RWPE2 (cell line): ENCODE data around the gene RAVER1.

Experiments used
- ATAC-seq: fragments of 200-7000 bp; cut with Tn5 transposase; 3 replicates; pipeline ENCODE4 v1.9.1; 2021; ENCODE audit warnings: low read depth
- DNase-seq: peaks from one replicate; pipeline ENCODE4 v3.0.0-alpha.2; 2020; ENCODE audit warnings: low spot score
- H3K27ac ChIP-seq: fragments of 450-650 bp; 2 replicates; pipeline ENCODE4 v1.5.1; 2017; ENCODE audit warnings: mild to moderate bottlenecking; ENCODE audit not compliant: poor library complexity, severe bottlenecking
- H3K27me3 ChIP-seq: fragments of 250-450 bp; sonication (Bioruptor Pico); 2 replicates; pipeline ENCODE4 v1.5.1; 2021; ENCODE audit warnings: mild to moderate bottlenecking, moderate library complexity; ENCODE audit not compliant: insufficient read depth, poor library complexity, severe bottlenecking
- H3K36me3 ChIP-seq: fragments of 250-450 bp; sonication (Bioruptor Pico); 2 replicates; pipeline ENCODE4 v1.5.1; 2020; ENCODE audit warnings: low read depth, mild to moderate bottlenecking, moderate library complexity
- H3K4me1 ChIP-seq: fragments of 250-450 bp; sonication (Bioruptor Pico); 2 replicates; pipeline ENCODE4 v1.5.1; 2021; ENCODE audit warnings: mild to moderate bottlenecking, moderate library complexity; ENCODE audit not compliant: insufficient read depth, poor library complexity, severe bottlenecking
- H3K4me3 ChIP-seq: fragments of 250-450 bp; sonication (Bioruptor Pico); 2 replicates; pipeline ENCODE4 v1.5.1; 2021; ENCODE audit warnings: mild to moderate bottlenecking, moderate library complexity; ENCODE audit not compliant: severe bottlenecking
- H3K9me3 ChIP-seq: fragments of 250-450 bp; sonication (Bioruptor Pico); 2 replicates; pipeline ENCODE4 v1.5.1; 2021; ENCODE audit warnings: mild to moderate bottlenecking, moderate library complexity; ENCODE audit not compliant: severe bottlenecking
- TF ChIP-seq, protein P1 (sequence below): fragments of 450-650 bp; IDR thresholded peaks from one replicate; pipeline ENCODE4 v1.5.1; 2017; ENCODE audit warnings: mild to moderate bottlenecking, moderate library complexity; ENCODE audit not compliant: poor library complexity, severe bottlenecking

RAVER1 gene

DNA sequence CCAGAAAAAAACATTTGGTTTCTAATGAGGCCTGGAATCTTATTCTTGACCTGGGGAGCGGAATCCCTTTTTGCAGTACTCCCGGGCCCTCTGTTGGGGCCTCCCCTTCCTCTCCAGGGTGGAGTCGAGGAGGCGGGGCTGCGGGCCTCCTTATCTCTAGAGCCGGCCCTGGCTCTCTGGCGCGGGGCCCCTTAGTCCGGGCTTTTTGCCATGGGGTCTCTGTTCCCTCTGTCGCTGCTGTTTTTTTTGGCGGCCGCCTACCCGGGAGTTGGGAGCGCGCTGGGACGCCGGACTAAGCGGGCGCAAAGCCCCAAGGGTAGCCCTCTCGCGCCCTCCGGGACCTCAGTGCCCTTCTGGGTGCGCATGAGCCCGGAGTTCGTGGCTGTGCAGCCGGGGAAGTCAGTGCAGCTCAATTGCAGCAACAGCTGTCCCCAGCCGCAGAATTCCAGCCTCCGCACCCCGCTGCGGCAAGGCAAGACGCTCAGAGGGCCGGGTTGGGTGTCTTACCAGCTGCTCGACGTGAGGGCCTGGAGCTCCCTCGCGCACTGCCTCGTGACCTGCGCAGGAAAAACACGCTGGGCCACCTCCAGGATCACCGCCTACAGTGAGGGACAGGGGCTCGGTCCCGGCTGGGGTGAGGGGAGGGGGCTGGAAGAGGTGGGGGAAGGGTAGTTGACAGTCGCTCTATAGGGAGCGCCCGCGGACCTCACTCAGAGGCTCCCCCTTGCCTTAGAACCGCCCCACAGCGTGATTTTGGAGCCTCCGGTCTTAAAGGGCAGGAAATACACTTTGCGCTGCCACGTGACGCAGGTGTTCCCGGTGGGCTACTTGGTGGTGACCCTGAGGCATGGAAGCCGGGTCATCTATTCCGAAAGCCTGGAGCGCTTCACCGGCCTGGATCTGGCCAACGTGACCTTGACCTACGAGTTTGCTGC, 46.3 kb downstream of the RAVER1 start, which contains the start of gene ICAM4:
Gene ICAM4 (plus strand): TSS at position 153 of the 935 bp plus-strand sequence. CDS start 58 bp downstream, at position 211.
- Histone ChIP-seq H3K36me3 (no peaks in the 10 kb centered on the region), H3K27me3 (no peaks in the 10 kb centered on the region), H3K9me3 (no peaks in the 10 kb centered on the region), H3K4me3 (no peak within 1 kb of the TSS), H3K4me1 (peaks cover 26% of the 10 kb centered on the region), H3K27ac (peak within 1 kb of the TSS; percentile 45)
- TF ChIP-seq, protein P1, sequence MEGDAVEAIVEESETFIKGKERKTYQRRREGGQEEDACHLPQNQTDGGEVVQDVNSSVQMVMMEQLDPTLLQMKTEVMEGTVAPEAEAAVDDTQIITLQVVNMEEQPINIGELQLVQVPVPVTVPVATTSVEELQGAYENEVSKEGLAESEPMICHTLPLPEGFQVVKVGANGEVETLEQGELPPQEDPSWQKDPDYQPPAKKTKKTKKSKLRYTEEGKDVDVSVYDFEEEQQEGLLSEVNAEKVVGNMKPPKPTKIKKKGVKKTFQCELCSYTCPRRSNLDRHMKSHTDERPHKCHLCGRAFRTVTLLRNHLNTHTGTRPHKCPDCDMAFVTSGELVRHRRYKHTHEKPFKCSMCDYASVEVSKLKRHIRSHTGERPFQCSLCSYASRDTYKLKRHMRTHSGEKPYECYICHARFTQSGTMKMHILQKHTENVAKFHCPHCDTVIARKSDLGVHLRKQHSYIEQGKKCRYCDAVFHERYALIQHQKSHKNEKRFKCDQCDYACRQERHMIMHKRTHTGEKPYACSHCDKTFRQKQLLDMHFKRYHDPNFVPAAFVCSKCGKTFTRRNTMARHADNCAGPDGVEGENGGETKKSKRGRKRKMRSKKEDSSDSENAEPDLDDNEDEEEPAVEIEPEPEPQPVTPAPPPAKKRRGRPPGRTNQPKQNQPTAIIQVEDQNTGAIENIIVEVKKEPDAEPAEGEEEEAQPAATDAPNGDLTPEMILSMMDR = no peak
- ATAC-seq (no peak), DNase-seq (no peak)

DNA sequence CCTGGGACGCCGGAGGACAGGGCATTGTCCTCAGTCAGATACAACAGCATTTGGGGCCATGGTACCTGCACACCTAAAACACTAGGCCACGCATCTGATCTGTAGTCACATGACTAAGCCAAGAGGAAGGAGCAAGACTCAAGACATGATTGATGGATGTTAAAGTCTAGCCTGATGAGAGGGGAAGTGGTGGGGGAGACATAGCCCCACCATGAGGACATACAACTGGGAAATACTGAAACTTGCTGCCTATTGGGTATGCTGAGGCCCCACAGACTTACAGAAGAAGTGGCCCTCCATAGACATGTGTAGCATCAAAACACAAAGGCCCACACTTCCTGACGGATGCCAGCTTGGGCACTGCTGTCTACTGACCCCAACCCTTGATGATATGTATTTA, 47.9 kb downstream of the RAVER1 start:
- DNase-seq (no peak), ATAC-seq (no peak)
- no peaks in the 10 kb centered on the region for H3K36me3 ChIP-seq
- H3K4me1 ChIP-seq = peaks cover 24% of the 10 kb centered on the region
- no peaks in the 10 kb centered on the region for H3K9me3 ChIP-seq
- TF ChIP-seq, protein P1 = no peak
- peak overlapping the region; percentile 45 for H3K27ac ChIP-seq
- H3K27me3 ChIP-seq = no peaks in the 10 kb centered on the region
- no peak overlapping the region for H3K4me3 ChIP-seq

DNA sequence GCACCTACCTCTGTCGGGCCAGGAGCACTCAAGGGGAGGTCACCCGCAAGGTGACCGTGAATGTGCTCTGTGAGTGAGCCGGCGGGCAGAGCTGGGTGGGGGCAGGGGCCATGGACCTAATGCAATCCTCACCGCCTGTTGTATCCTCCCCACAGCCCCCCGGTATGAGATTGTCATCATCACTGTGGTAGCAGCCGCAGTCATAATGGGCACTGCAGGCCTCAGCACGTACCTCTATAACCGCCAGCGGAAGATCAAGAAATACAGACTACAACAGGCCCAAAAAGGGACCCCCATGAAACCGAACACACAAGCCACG, 48.4 kb downstream of the RAVER1 start:
- Histone ChIP-seq H3K27me3 (no peaks in the 10 kb centered on the region), H3K9me3 (no peaks in the 10 kb centered on the region), H3K4me1 (peaks cover 24% of the 10 kb centered on the region), H3K4me3 (no peak overlapping the region), H3K27ac (no peak overlapping the region), H3K36me3 (no peaks in the 10 kb centered on the region)
- DNase-seq = no peak
- ATAC-seq = no peak
- TF ChIP-seq, protein P1 = no peak

DNA sequence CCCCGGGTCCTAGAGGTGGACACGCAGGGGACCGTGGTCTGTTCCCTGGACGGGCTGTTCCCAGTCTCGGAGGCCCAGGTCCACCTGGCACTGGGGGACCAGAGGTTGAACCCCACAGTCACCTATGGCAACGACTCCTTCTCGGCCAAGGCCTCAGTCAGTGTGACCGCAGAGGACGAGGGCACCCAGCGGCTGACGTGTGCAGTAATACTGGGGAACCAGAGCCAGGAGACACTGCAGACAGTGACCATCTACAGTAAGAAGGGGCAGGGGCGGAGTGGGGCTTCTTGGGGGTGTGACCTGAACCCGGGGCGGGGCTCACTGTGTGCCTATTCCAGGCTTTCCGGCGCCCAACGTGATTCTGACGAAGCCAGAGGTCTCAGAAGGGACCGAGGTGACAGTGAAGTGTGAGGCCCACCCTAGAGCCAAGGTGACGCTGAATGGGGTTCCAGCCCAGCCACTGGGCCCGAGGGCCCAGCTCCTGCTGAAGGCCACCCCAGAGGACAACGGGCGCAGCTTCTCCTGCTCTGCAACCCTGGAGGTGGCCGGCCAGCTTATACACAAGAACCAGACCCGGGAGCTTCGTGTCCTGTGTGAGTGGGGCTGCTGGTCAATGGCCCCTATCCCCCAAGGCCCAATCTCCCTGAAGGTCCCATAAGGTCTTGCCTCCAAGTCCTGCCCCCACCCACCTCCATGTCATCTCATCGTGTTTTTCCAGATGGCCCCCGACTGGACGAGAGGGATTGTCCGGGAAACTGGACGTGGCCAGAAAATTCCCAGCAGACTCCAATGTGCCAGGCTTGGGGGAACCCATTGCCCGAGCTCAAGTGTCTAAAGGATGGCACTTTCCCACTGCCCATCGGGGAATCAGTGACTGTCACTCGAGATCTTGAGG, 49.0 kb downstream of the RAVER1 start:
- no peak overlapping the region for H3K27ac ChIP-seq
- H3K4me3 ChIP-seq = no peak overlapping the region
- DNase-seq = no peak
- no peak for ATAC-seq
- H3K27me3 ChIP-seq = no peaks in the 10 kb centered on the region
- no peaks in the 10 kb centered on the region for H3K9me3 ChIP-seq
- TF ChIP-seq, protein P1 = no peak
- H3K4me1 ChIP-seq = peaks cover 24% of the 10 kb centered on the region
- H3K36me3 ChIP-seq = no peaks in the 10 kb centered on the region
